OCI-LY7 (cell line): ENCODE measurements around the gene GLRX5. TPM values are rescaled to one million over a fixed set of nuclear protein-coding genes. Genes with fewer than 3 reads are reported as not detected.

Experiments used
- BruUV-seq: library from RNA; stranded (reverse); fragments of 400-500 nt; replicated peaks from 2 replicates; lab custom pipeline; 2021; lab: Mats Ljungman, UMichigan
- CTCF ChIA-PET: fragments of 300-600 bp; sonication (Branson Sonifier 250); formaldehyde crosslinking; loops from one replicate; lab custom pipeline; 2022; ENCODE audit warnings: antibody characterized with exemption; ENCODE audit not compliant: unreplicated experiment; lab: Charles Lee
- POLR2A ChIA-PET: fragments of 300-600 bp; sonication (Branson Sonifier 250); formaldehyde crosslinking; loops from one replicate; lab custom pipeline; 2022; ENCODE audit warnings: antibody characterized with exemption; lab: Charles Lee
- DNase-seq: peaks from one replicate; pipeline ENCODE4 v3.0.0-alpha.2; 2015; ENCODE audit warnings: low spot score
- H2AFZ ChIP-seq: fragments of 200-600 bp; sonication (generic), shearing (Covaris generic); 2 replicates; pipeline ENCODE4 v1.6.1; 2014; ENCODE audit warnings: mild to moderate bottlenecking, antibody characterized with exemption, low read length, moderate library complexity
- H3K27ac ChIP-seq: fragments of 200-600 bp; sonication (generic); 2 replicates; pipeline ENCODE4 v1.5.1; 2014; ENCODE audit warnings: mixed run types, low read depth, mild to moderate bottlenecking, moderate library complexity, low read length, inconsistent platforms; ENCODE audit not compliant: poor library complexity, severe bottlenecking
- H3K36me3 ChIP-seq: fragments of 200-600 bp; sonication (generic); 2 replicates; pipeline ENCODE4 v1.6.1; 2014; ENCODE audit warnings: mild to moderate bottlenecking, antibody characterized with exemption, low read length, moderate library complexity, mixed read lengths; ENCODE audit not compliant: insufficient read depth
- H3K4me1 ChIP-seq: fragments of 200-600 bp; sonication (generic); 2 replicates; pipeline ENCODE4 v1.5.1; 2014; ENCODE audit warnings: mild to moderate bottlenecking, low read length; ENCODE audit not compliant: insufficient read depth, poor library complexity, severe bottlenecking
- H3K4me2 ChIP-seq: fragments of 200-600 bp; sonication (generic); 2 replicates; pipeline ENCODE4 v1.6.1; 2014; ENCODE audit warnings: mild to moderate bottlenecking, low read length
- H3K4me3 ChIP-seq: fragments of 200-600 bp; sonication (generic); 2 replicates; pipeline ENCODE4 v1.5.1; 2014; ENCODE audit warnings: mild to moderate bottlenecking, low read depth, low read length; ENCODE audit not compliant: poor library complexity, severe bottlenecking
- H3K79me2 ChIP-seq: fragments of 200-600 bp; sonication (generic); 2 replicates; pipeline ENCODE4 v1.6.1; 2016; ENCODE audit warnings: low read depth, mild to moderate bottlenecking, low read length, moderate library complexity, mixed read lengths; ENCODE audit not compliant: insufficient read depth
- H3K9me2 ChIP-seq: fragments of 200-600 bp; sonication (generic); 2 replicates; pipeline ENCODE4 v1.6.1; 2016; ENCODE audit warnings: mild to moderate bottlenecking, low read length, mixed read lengths; ENCODE audit not compliant: insufficient read depth
- H3K9me3 ChIP-seq: fragments of 200-600 bp; sonication (generic); 2 replicates; pipeline ENCODE4 v1.6.1; 2014; ENCODE audit warnings: mild to moderate bottlenecking, mixed run types, low read length, mixed read lengths
- H4K20me1 ChIP-seq: fragments of 200-600 bp; sonication (generic); 2 replicates; pipeline ENCODE4 v1.6.1; 2014; ENCODE audit warnings: mild to moderate bottlenecking, antibody characterized with exemption, low read length, moderate library complexity, mixed read lengths; ENCODE audit not compliant: insufficient read depth
- CTCF ChIP-seq: fragments of 200-600 bp; sonication (generic); conservative IDR thresholded peaks from 2 replicates; pipeline ENCODE4 v1.5.1; 2014; ENCODE audit warnings: mild to moderate bottlenecking, antibody characterized with exemption, low read length, moderate library complexity, mixed read lengths
- EZH2phosphoT487 ChIP-seq: fragments of 200-600 bp; sonication (generic); IDR thresholded peaks from 2 replicates; pipeline ENCODE4 v1.6.1; 2018; ENCODE audit warnings: low read depth, borderline replicate concordance, mild to moderate bottlenecking, mixed run types, antibody characterized with exemption, low read length, moderate library complexity, mixed read lengths
- intact Hi-C: fragments of 100-400 bp; cut with micrococcal nuclease; formaldehyde crosslinking; loops from one replicate; pipeline ENCODE4 v1.10.0; 2022; ENCODE audit not compliant: unreplicated experiment
- total RNA-seq, 2 experiments: library from RNA; depleted of rRNA in 1 of 2; stranded (reverse); fragments of >200 nt in 1 of 2; shearing (Covaris generic) in 1 of 2; gene quantifications; 2 replicates each; pipeline ENCODE4 v1.2.3, GENCODE V29; 2014 to 2022

Gene GLRX5
- total RNA-seq, 2 experiments from 2014 or later = 68.2 to 78.4 TPM

GRCh38 chr14:95525999-95526398, 8.9 kb upstream of the GLRX5 start:
- Histone ChIP-seq H3K9me2 (no peaks in the 10 kb centered on the region), H3K79me2 (peaks cover 15% of the 10 kb centered on the region), H3K27ac (no peak overlapping the region), H3K4me3 (no peak overlapping the region), H3K4me2 (no peak overlapping the region), H3K36me3 (peaks cover 14% of the 10 kb centered on the region), H3K9me3 (no peaks in the 10 kb centered on the region), H2AFZ (no peak overlapping the region), H3K4me1 (peaks cover 31% of the 10 kb centered on the region), H4K20me1 (no peaks in the 10 kb centered on the region)
- ChIA-PET POLR2A (interaction anchor here (0.6 to 1.5 kb wide), 5 partner anchors 22 to 88 kb away, joined by 3 read pairs; no protein-coding TSS in a partner anchor), CTCF (interaction anchor here (1.3 to 1.9 kb wide), 2 partner anchors 81 to 85 kb away, joined by 5 to 9 read pairs; no protein-coding TSS in a partner anchor)
- BruUV-seq = no TSS peak
- intact Hi-C loops = loop anchor here (2.0 kb wide), 1 partner anchor 39 kb away; no protein-coding TSS in a partner anchor
- TF ChIP-seq EZH2phosphoT487 (no peak), CTCF (no peak)
- DNase-seq = no peak

- no peaks in the 10 kb centered on the region for H3K9me2 ChIP-seq
- H3K9me3 ChIP-seq = no peaks in the 10 kb centered on the region
- BruUV-seq = no TSS peak
- peaks cover 21% of the 10 kb centered on the region for H3K36me3 ChIP-seq
- peaks cover 22% of the 10 kb centered on the region for H3K79me2 ChIP-seq
- no peak overlapping the region for H3K4me3 ChIP-seq
- H4K20me1 ChIP-seq = peaks cover 5% of the 10 kb centered on the region
- TF ChIP-seq CTCF (no peak), EZH2phosphoT487 (no peak)
- H2AFZ ChIP-seq = no peak overlapping the region
- DNase-seq = no peak
- CTCF ChIA-PET = interaction anchor here (0.6 to 1.9 kb wide), 6 partner anchors 9 to 95 kb away, joined by 3 to 9 read pairs (median 4); no protein-coding TSS in a partner anchor
- peaks cover 38% of the 10 kb centered on the region for H3K4me1 ChIP-seq
- intact Hi-C loops = loop anchor here (1.0 to 2.0 kb wide), 2 partner anchors 40 to 84 kb away; no protein-coding TSS in a partner anchor
- H3K27ac ChIP-seq = no peak overlapping the region
- POLR2A ChIA-PET = interaction anchor here (0.6 to 1.5 kb wide), 6 partner anchors 8 to 82 kb away, joined by 3 to 6 read pairs (median 3); no protein-coding TSS in a partner anchor
- no peak overlapping the region for H3K4me2 ChIP-seq
Measured at GRCh38 chr14:95526483-95527386, 8.1 kb upstream of the GLRX5 start.
